Fibroblast of mammary gland (primary cell): ENCODE results near the gene CAP2.
"Not testable (repeated sequence)": the region's sequence is repeated elsewhere in the genome, so short reads cannot be mapped to it uniquely, and the experiment has no call there.

Experiments
- DNase-seq: peaks from one replicate; pipeline ENCODE4 v3.0.0-alpha.2; 2010; ENCODE audit warnings: low read depth
- H3K4me3 ChIP-seq: 2 replicates; pipeline ENCODE4 v1.5.1; 2011; ENCODE audit warnings: low read depth, mild to moderate bottlenecking, low read length, moderate library complexity; ENCODE audit not compliant: control insufficient read depth
- CTCF ChIP-seq: conservative IDR thresholded peaks from 2 replicates; pipeline ENCODE4 v1.5.1; 2011; ENCODE audit warnings: low read depth, low read length, inconsistent platforms; ENCODE audit not compliant: control insufficient read depth, insufficient read depth

CAP2 gene

GRCh38 chr6:17429383-17430061, 36.1 kb downstream of the CAP2 start:
- no peak for TF ChIP-seq CTCF
- no peak overlapping the region for H3K4me3 ChIP-seq
- DNase-seq = peak; percentile 35

GRCh38 chr6:17431581-17431980, 38.2 kb downstream of the CAP2 start:
- TF ChIP-seq CTCF = no peak
- H3K4me3 ChIP-seq = no peak overlapping the region
- DNase-seq = peak; percentile 37

GRCh38 chr6:17432356-17432755, 39.0 kb downstream of the CAP2 start:
- DNase-seq = peak; percentile 15
- no peak for TF ChIP-seq CTCF
- H3K4me3 ChIP-seq = no peak overlapping the region

GRCh38 chr6:17439243-17439993, 46.0 kb downstream of the CAP2 start:
- TF ChIP-seq CTCF = no peak
- no peak for DNase-seq
- no peak overlapping the region for H3K4me3 ChIP-seq

- H3K4me3 ChIP-seq, DNase-seq: not testable (repeated sequence)
These were observed 47.4 kb downstream of the CAP2 start for GRCh38 chr6:17440811-17441210.

GRCh38 chr6:17442196-17442595, 48.8 kb downstream of the CAP2 start:
- no peak for DNase-seq
- no peak overlapping the region for H3K4me3 ChIP-seq
- TF ChIP-seq CTCF = no peak

GRCh38 chr6:17446713-17447112, 53.3 kb downstream of the CAP2 start:
- DNase-seq = no peak
- TF ChIP-seq CTCF = no peak
- H3K4me3 ChIP-seq = no peak overlapping the region
